GM23248 (cell line): Measurements from ENCODE around the gene HELQ. TPM values are rescaled to one million over a fixed set of nuclear protein-coding genes. Genes with fewer than 3 reads are reported as not detected.

Experiments used
- DNase-seq: peaks from one replicate; pipeline ENCODE4 v3.0.0-alpha.2; 2015
- H2AFZ ChIP-seq: fragments of 200-600 bp; sonication (generic); 2 replicates; pipeline ENCODE4 v1.6.1; 2016; ENCODE audit warnings: antibody characterized with exemption
- H3F3A ChIP-seq: fragments of 200-600 bp; sonication (generic); 2 replicates; pipeline ENCODE4 v1.6.1; 2016; ENCODE audit warnings: mild to moderate bottlenecking, antibody characterized with exemption, mixed run types; ENCODE audit not compliant: insufficient read depth
- H3K27ac ChIP-seq: fragments of 200-600 bp; sonication (generic); 2 replicates; pipeline ENCODE4 v1.5.1; 2016; ENCODE audit warnings: mild to moderate bottlenecking
- H3K27me3 ChIP-seq: fragments of 200-600 bp; sonication (generic); replicated peaks from 2 replicates; pipeline ENCODE4 v1.6.1; 2016; ENCODE audit warnings: mild to moderate bottlenecking; ENCODE audit not compliant: insufficient read depth
- H3K36me3 ChIP-seq: fragments of 200-600 bp; sonication (generic); 2 replicates; pipeline ENCODE4 v1.6.1; 2016; ENCODE audit warnings: low read depth, mild to moderate bottlenecking
- H3K4me1 ChIP-seq: fragments of 200-600 bp; sonication (generic); 2 replicates; pipeline ENCODE4 v1.6.1; 2016; ENCODE audit warnings: mild to moderate bottlenecking; ENCODE audit not compliant: insufficient read depth
- H3K4me2 ChIP-seq: fragments of 200-600 bp; sonication (generic); one replicate; pipeline ENCODE4 v1.6.1; 2016; ENCODE audit warnings: mild to moderate bottlenecking; ENCODE audit not compliant: unreplicated experiment
- H3K4me3 ChIP-seq: fragments of 200-600 bp; sonication (generic); 2 replicates; pipeline ENCODE4 v1.5.1; 2016; ENCODE audit warnings: mild to moderate bottlenecking
- H3K79me2 ChIP-seq: fragments of 200-600 bp; sonication (generic); 2 replicates; pipeline ENCODE4 v1.6.1; 2016; ENCODE audit warnings: mild to moderate bottlenecking; ENCODE audit not compliant: insufficient read depth
- H3K9ac ChIP-seq: fragments of 200-600 bp; sonication (generic); 2 replicates; pipeline ENCODE4 v1.6.1; 2016; ENCODE audit warnings: mild to moderate bottlenecking
- H3K9me2 ChIP-seq: fragments of 200-600 bp; sonication (generic); 2 replicates; pipeline ENCODE4 v1.6.1; 2016; ENCODE audit warnings: mixed run types, mild to moderate bottlenecking, moderate library complexity; ENCODE audit not compliant: insufficient read depth
- H3K9me3 ChIP-seq: fragments of 200-600 bp; sonication (generic); one replicate; pipeline ENCODE4 v1.6.1; 2017; ENCODE audit warnings: low read depth
- H4K20me1 ChIP-seq: fragments of 200-600 bp; sonication (generic); 2 replicates; pipeline ENCODE4 v1.6.0; 2016; ENCODE audit not compliant: insufficient read depth
- EZH2 ChIP-seq: fragments of 200-600 bp; sonication (generic); IDR thresholded peaks from 2 replicates; pipeline ENCODE4 v1.6.1; 2018; ENCODE audit warnings: antibody characterized with exemption, mild to moderate bottlenecking; ENCODE audit not compliant: insufficient read depth, poor library complexity, severe bottlenecking
- EZH2phosphoT487 ChIP-seq: fragments of 200-600 bp; sonication (generic); IDR thresholded peaks from 2 replicates; pipeline ENCODE4 v1.6.1; 2018; ENCODE audit warnings: antibody characterized with exemption, moderate library complexity, mild to moderate bottlenecking, low read depth; ENCODE audit not compliant: insufficient read depth
- WGBS, 2 experiments: methylation state at CpG; one replicate each; pipeline ENCODE4 v1.1.6; 2015 to 2017; ENCODE audit warnings: low lambda C conversion rate in 2 of 2, low coverage in 1 of 2; ENCODE audit errors: missing lambda C conversion rate in 2 of 2; 5-methylcytosine and 5-hydroxymethylcytosine counted together
- in situ Hi-C: fragments of 300-500 bp; cut with MboI; formaldehyde crosslinking; loops from 2 replicates; pipeline ENCODE4 v1.15.0; 2020
- polyA plus RNA-seq: library from polyadenylated mRNA; unstranded; fragments of >200 nt; fragmentation: Nextera tagmentation; extraction: Ambion mirVana; gene quantifications from 2 replicates; pipeline ENCODE4 v1.2.1, GENCODE V29; 2016
- total RNA-seq: library from RNA; depleted of rRNA; stranded (reverse); fragments of >200 nt; shearing (Covaris generic); gene quantifications from 2 replicates; pipeline ENCODE4 v1.2.3, GENCODE V29; 2014

The HELQ gene
- total and polyA plus RNA-seq, 2 experiments from 2014 or later: 6.6 to 10.0 TPM

- no peaks in the 10 kb centered on the region for H4K20me1 ChIP-seq
- WGBS, 2 experiments: 88% methylated on average over 4 of the region's 4 CpGs
- TF ChIP-seq EZH2: no peak
- no peak for TF ChIP-seq EZH2phosphoT487
- no peaks in the 10 kb centered on the region for H3K36me3 ChIP-seq
- H3K9me3 ChIP-seq: no peaks in the 10 kb centered on the region
- no peak overlapping the region for H3K4me3 ChIP-seq
- H3K27ac ChIP-seq: no peak overlapping the region
- H3K79me2 ChIP-seq: no peaks in the 10 kb centered on the region
- no peak overlapping the region for H3K9ac ChIP-seq
- H3K4me1 ChIP-seq: no peaks in the 10 kb centered on the region
- no peak overlapping the region for H2AFZ ChIP-seq
- in situ Hi-C loops: no loop called here
- H3K9me2 ChIP-seq: no peaks in the 10 kb centered on the region
- no peak overlapping the region for H3K4me2 ChIP-seq
- H3F3A ChIP-seq: no peaks in the 10 kb centered on the region
- DNase-seq: no peak
- H3K27me3 ChIP-seq: no peaks in the 10 kb centered on the region
Observed at GRCh38 chr4:83393908-83394307, 61.7 kb downstream of the HELQ start.

- peaks cover 5% of the 10 kb centered on the region; the same call in 1 of the 2 replicates for H3K4me1 ChIP-seq
- no peak overlapping the region for H3K4me3 ChIP-seq
- H3K4me2 ChIP-seq: no peak overlapping the region
- no peak overlapping the region for H2AFZ ChIP-seq
- TF ChIP-seq EZH2phosphoT487 (no peak), EZH2 (no peak)
- H3K9me2 ChIP-seq: no peaks in the 10 kb centered on the region
- no peaks in the 10 kb centered on the region for H3K9me3 ChIP-seq
- 87 to 100% methylated on average over 2 of the region's 2 CpGs for WGBS, 2 experiments
- in situ Hi-C loops: no loop called here
- H3K27me3 ChIP-seq: no peaks in the 10 kb centered on the region
- no peaks in the 10 kb centered on the region for H3K36me3 ChIP-seq
- H3K27ac ChIP-seq: no peak overlapping the region
- no peaks in the 10 kb centered on the region for H3K79me2 ChIP-seq
- no peaks in the 10 kb centered on the region for H3F3A ChIP-seq
- no peaks in the 10 kb centered on the region for H4K20me1 ChIP-seq
- no peak for DNase-seq
- no peak overlapping the region for H3K9ac ChIP-seq
Observed at GRCh38 chr4:83392562-83392961, 63.1 kb downstream of the HELQ start.

GRCh38 chr4:83390944-83391343 lies 64.7 kb downstream of the HELQ start:
- no peak overlapping the region for H3K4me2 ChIP-seq
- WGBS, 2 experiments: 20 to 29% methylated on average over 6 of the region's 6 CpGs
- H3K9me3 ChIP-seq: no peaks in the 10 kb centered on the region
- DNase-seq: no peak
- H3K4me3 ChIP-seq: no peak overlapping the region
- H3F3A ChIP-seq: no peaks in the 10 kb centered on the region
- H3K27ac ChIP-seq: no peak overlapping the region
- in situ Hi-C loops: no loop called here
- H2AFZ ChIP-seq: no peak overlapping the region
- TF ChIP-seq EZH2phosphoT487: no peak
- TF ChIP-seq EZH2: no peak
- no peak overlapping the region for H3K9ac ChIP-seq
- peaks cover 15% of the 10 kb centered on the region for H3K4me1 ChIP-seq
- H3K79me2 ChIP-seq: no peaks in the 10 kb centered on the region
- no peaks in the 10 kb centered on the region for H3K27me3 ChIP-seq
- H3K9me2 ChIP-seq: no peaks in the 10 kb centered on the region
- H4K20me1 ChIP-seq: no peaks in the 10 kb centered on the region
- H3K36me3 ChIP-seq: no peaks in the 10 kb centered on the region

GRCh38 chr4:83389756-83390505 lies 65.7 kb downstream of the HELQ start:
- Histone ChIP-seq H3K79me2 (no peaks in the 10 kb centered on the region), H3K4me3 (no peak overlapping the region), H3K9me3 (no peaks in the 10 kb centered on the region), H3F3A (no peaks in the 10 kb centered on the region), H3K9ac (no peak overlapping the region), H2AFZ (no peak overlapping the region), H3K9me2 (no peaks in the 10 kb centered on the region), H3K4me1 (peaks cover 15% of the 10 kb centered on the region), H3K36me3 (no peaks in the 10 kb centered on the region), H3K4me2 (no peak overlapping the region), H4K20me1 (no peaks in the 10 kb centered on the region), H3K27ac (no peak overlapping the region), H3K27me3 (no peaks in the 10 kb centered on the region)
- DNase-seq: no peak
- TF ChIP-seq EZH2phosphoT487: no peak
- TF ChIP-seq EZH2: no peak
- in situ Hi-C loops: no loop called here
- WGBS, 2 experiments: 74 to 76% methylated on average over 8 of the region's 8 CpGs
